ENCODE results near the gene UVRAG.

UVRAG gene

GRCh38 chr11:76102802-76103201, 287.8 kb downstream of the UVRAG start:
- Histone ChIP-seq H3K27me3 (ENCODE audit: insufficient read depth, low read length) (no peaks in the 10 kb centered on the region), H3K9ac (ENCODE audit: low read length) (no peak overlapping the region), H3K27ac (ENCODE audit: low read depth, low read length, poor library complexity, severe bottlenecking) (no peak overlapping the region), H3K4me1 (ENCODE audit: insufficient read depth, low read length, severe bottlenecking) (no peaks in the 10 kb centered on the region), H2AFZ (ENCODE audit: low read length) (no peak overlapping the region), H3K79me2 (ENCODE audit: insufficient read depth, low read length) (no peaks in the 10 kb centered on the region; the same call in 1 of the 2 replicates), H3F3A (ENCODE audit: insufficient read depth, low read length) (no peaks in the 10 kb centered on the region), H4K20me1 (ENCODE audit: insufficient read depth, low read length) (no peaks in the 10 kb centered on the region), H3K9me2 (ENCODE audit: low read depth, low read length) (no peaks in the 10 kb centered on the region), H3K4me3 (ENCODE audit: low read depth, low read length, poor library complexity, severe bottlenecking) (no peak overlapping the region), H3K9me3 (ENCODE audit: low read length) (peaks cover 8% of the 10 kb centered on the region; the same call in 1 of the 2 replicates), H3K36me3 (ENCODE audit: insufficient read depth, low read length) (peaks cover 13% of the 10 kb centered on the region), H3K4me2 (ENCODE audit: low read length) (no peak overlapping the region)
- no peak for TF ChIP-seq CTCF (IDR thresholded peaks at IDR 0.05; ENCODE audit: low read length)
- TF ChIP-seq EZH2 (IDR thresholded peaks at IDR 0.05; ENCODE audit: borderline replicate concordance, low read length): no peak

GRCh38 chr11:76103460-76103859, 288.4 kb downstream of the UVRAG start:
- Histone ChIP-seq H3K9me2 (ENCODE audit: low read depth, low read length) (no peaks in the 10 kb centered on the region), H3K9ac (ENCODE audit: low read length) (no peak overlapping the region), H3K79me2 (ENCODE audit: insufficient read depth, low read length) (no peaks in the 10 kb centered on the region; the same call in 1 of the 2 replicates), H3K27me3 (ENCODE audit: insufficient read depth, low read length) (no peaks in the 10 kb centered on the region), H3K4me1 (ENCODE audit: insufficient read depth, low read length, severe bottlenecking) (no peaks in the 10 kb centered on the region), H2AFZ (ENCODE audit: low read length) (no peak overlapping the region), H3K27ac (ENCODE audit: low read depth, low read length, poor library complexity, severe bottlenecking) (no peak overlapping the region), H3K9me3 (ENCODE audit: low read length) (peaks cover 8% of the 10 kb centered on the region; the same call in 1 of the 2 replicates), H3K36me3 (ENCODE audit: insufficient read depth, low read length) (peaks cover 13% of the 10 kb centered on the region), H3K4me3 (ENCODE audit: low read depth, low read length, poor library complexity, severe bottlenecking) (no peak overlapping the region), H3K4me2 (ENCODE audit: low read length) (no peak overlapping the region), H4K20me1 (ENCODE audit: insufficient read depth, low read length) (no peaks in the 10 kb centered on the region), H3F3A (ENCODE audit: insufficient read depth, low read length) (no peaks in the 10 kb centered on the region)
- no peak for TF ChIP-seq CTCF (IDR thresholded peaks at IDR 0.05; ENCODE audit: low read length)
- TF ChIP-seq EZH2 (IDR thresholded peaks at IDR 0.05; ENCODE audit: borderline replicate concordance, low read length): no peak

- Histone ChIP-seq H3K79me2 (ENCODE audit: insufficient read depth, low read length) (no peaks in the 10 kb centered on the region; the same call in 1 of the 2 replicates), H3F3A (ENCODE audit: insufficient read depth, low read length) (no peaks in the 10 kb centered on the region), H3K4me1 (ENCODE audit: insufficient read depth, low read length, severe bottlenecking) (no peaks in the 10 kb centered on the region), H3K4me3 (ENCODE audit: low read depth, low read length, poor library complexity, severe bottlenecking) (no peak overlapping the region), H3K9me3 (ENCODE audit: low read length) (peaks cover 8% of the 10 kb centered on the region; the same call in 1 of the 2 replicates), H3K4me2 (ENCODE audit: low read length) (no peak overlapping the region), H4K20me1 (ENCODE audit: insufficient read depth, low read length) (no peaks in the 10 kb centered on the region), H3K9ac (ENCODE audit: low read length) (no peak overlapping the region), H2AFZ (ENCODE audit: low read length) (no peak overlapping the region), H3K36me3 (ENCODE audit: insufficient read depth, low read length) (peaks cover 13% of the 10 kb centered on the region), H3K27ac (ENCODE audit: low read depth, low read length, poor library complexity, severe bottlenecking) (no peak overlapping the region), H3K27me3 (ENCODE audit: insufficient read depth, low read length) (no peaks in the 10 kb centered on the region), H3K9me2 (ENCODE audit: low read depth, low read length) (no peaks in the 10 kb centered on the region)
- TF ChIP-seq EZH2 (IDR thresholded peaks at IDR 0.05; ENCODE audit: borderline replicate concordance, low read length) (no peak), CTCF (IDR thresholded peaks at IDR 0.05; ENCODE audit: low read length) (no peak)
Measured at GRCh38 chr11:76104285-76104684, 289.3 kb downstream of the UVRAG start.

Measured in OCI-LY1 (cell line).